IPS-20b (cell line): ENCODE measurements around the gene C4BPA.

Experiments used
- H3K27ac ChIP-seq: one replicate; pipeline ENCODE4 v1.5.1; 2013; ENCODE audit warnings: low read length
- H3K27me3 ChIP-seq: 2 replicates; pipeline ENCODE4 v1.6.1; 2013; ENCODE audit warnings: mild to moderate bottlenecking, low read length, inconsistent platforms; ENCODE audit not compliant: insufficient read depth
- H3K36me3 ChIP-seq: 2 replicates; pipeline ENCODE4 v1.6.1; 2013; ENCODE audit warnings: low read depth, mild to moderate bottlenecking, inconsistent platforms, low read length, moderate library complexity; ENCODE audit not compliant: insufficient read depth
- H3K4me1 ChIP-seq: 2 replicates; pipeline ENCODE4 v1.6.1; 2013; ENCODE audit warnings: mild to moderate bottlenecking, control low read depth, inconsistent platforms, low read length, moderate library complexity; ENCODE audit not compliant: insufficient read depth
- H3K4me3 ChIP-seq: 2 replicates; pipeline ENCODE4 v1.5.1; 2013; ENCODE audit warnings: mild to moderate bottlenecking, low read length, inconsistent platforms
- H3K9ac ChIP-seq: 2 replicates; pipeline ENCODE4 v1.6.1; 2013; ENCODE audit warnings: low read depth, mild to moderate bottlenecking, inconsistent platforms, low read length, moderate library complexity
- H3K9me3 ChIP-seq: 2 replicates; pipeline ENCODE4 v1.6.1; 2013; ENCODE audit warnings: mild to moderate bottlenecking, low read depth, low read length, inconsistent platforms; ENCODE audit not compliant: insufficient read depth

Gene C4BPA

GRCh38 chr1:207078578-207079132 is 25.4 kb upstream of the C4BPA start:
- Histone ChIP-seq H3K27ac (no peak overlapping the region), H3K36me3 (peaks cover 13% of the 10 kb centered on the region), H3K27me3 (no peaks in the 10 kb centered on the region), H3K9me3 (no peaks in the 10 kb centered on the region), H3K4me1 (no peaks in the 10 kb centered on the region), H3K9ac (no peak overlapping the region), H3K4me3 (no peak overlapping the region)

- Histone ChIP-seq H3K27ac (no peak overlapping the region), H3K4me3 (no peak overlapping the region), H3K4me1 (no peaks in the 10 kb centered on the region), H3K9me3 (no peaks in the 10 kb centered on the region), H3K9ac (no peak overlapping the region), H3K36me3 (peaks cover 3% of the 10 kb centered on the region; the same call in 1 of the 2 replicates), H3K27me3 (no peaks in the 10 kb centered on the region)
Observed at GRCh38 chr1:207079706-207080241, 24.3 kb upstream of the C4BPA start.

GRCh38 chr1:207081088-207081487 is 22.9 kb upstream of the C4BPA start:
- H3K4me1 ChIP-seq = no peaks in the 10 kb centered on the region
- H3K27ac ChIP-seq = no peak overlapping the region
- no peaks in the 10 kb centered on the region for H3K36me3 ChIP-seq
- no peaks in the 10 kb centered on the region for H3K9me3 ChIP-seq
- H3K9ac ChIP-seq = no peak overlapping the region
- no peak overlapping the region for H3K4me3 ChIP-seq
- H3K27me3 ChIP-seq = no peaks in the 10 kb centered on the region

GRCh38 chr1:207081806-207082205 is 22.2 kb upstream of the C4BPA start:
- H3K4me3 ChIP-seq = no peak overlapping the region
- no peak overlapping the region for H3K27ac ChIP-seq
- H3K9me3 ChIP-seq = no peaks in the 10 kb centered on the region
- no peak overlapping the region for H3K9ac ChIP-seq
- no peaks in the 10 kb centered on the region for H3K27me3 ChIP-seq
- H3K4me1 ChIP-seq = no peaks in the 10 kb centered on the region
- no peaks in the 10 kb centered on the region for H3K36me3 ChIP-seq

- Histone ChIP-seq H3K9me3 (no peaks in the 10 kb centered on the region), H3K27me3 (no peaks in the 10 kb centered on the region), H3K4me1 (no peaks in the 10 kb centered on the region), H3K9ac (no peak overlapping the region), H3K4me3 (no peak overlapping the region), H3K36me3 (no peaks in the 10 kb centered on the region), H3K27ac (no peak overlapping the region)
Observed at GRCh38 chr1:207084232-207084631, 19.8 kb upstream of the C4BPA start.

- H3K9me3 ChIP-seq = no peaks in the 10 kb centered on the region
- no peaks in the 10 kb centered on the region for H3K27me3 ChIP-seq
- H3K27ac ChIP-seq = no peak overlapping the region
- H3K4me1 ChIP-seq = no peaks in the 10 kb centered on the region
- H3K9ac ChIP-seq = no peak overlapping the region
- no peak overlapping the region for H3K4me3 ChIP-seq
- no peaks in the 10 kb centered on the region for H3K36me3 ChIP-seq
Observed at GRCh38 chr1:207084701-207085180, 19.3 kb upstream of the C4BPA start.

- no peak overlapping the region for H3K27ac ChIP-seq
- no peaks in the 10 kb centered on the region for H3K27me3 ChIP-seq
- H3K36me3 ChIP-seq = no peaks in the 10 kb centered on the region
- H3K4me3 ChIP-seq = no peak overlapping the region
- H3K9ac ChIP-seq = no peak overlapping the region
- no peaks in the 10 kb centered on the region for H3K9me3 ChIP-seq
- no peaks in the 10 kb centered on the region for H3K4me1 ChIP-seq
Observed at GRCh38 chr1:207085887-207086286, 18.1 kb upstream of the C4BPA start.

GRCh38 chr1:207088161-207088560 is 15.9 kb upstream of the C4BPA start:
- H3K27ac ChIP-seq = no peak overlapping the region
- no peak overlapping the region for H3K4me3 ChIP-seq
- no peaks in the 10 kb centered on the region for H3K9me3 ChIP-seq
- no peaks in the 10 kb centered on the region for H3K4me1 ChIP-seq
- no peak overlapping the region for H3K9ac ChIP-seq
- no peaks in the 10 kb centered on the region for H3K36me3 ChIP-seq
- H3K27me3 ChIP-seq = no peaks in the 10 kb centered on the region

- no peak within 1 kb of the TSS for H3K9ac ChIP-seq
Observed at GRCh38 chr1:207088701-207089626, 15.1 kb upstream of the C4BPA start, which contains the start of gene C4BPB. TSS of gene C4BPB (plus strand) at chr1:207088860. CDS start at chr1:207089532, 672 bp downstream.

GRCh38 chr1:207089627-207090355 is 14.2 kb upstream of the C4BPA start:
- H3K4me1 ChIP-seq = no peaks in the 10 kb centered on the region
- no peaks in the 10 kb centered on the region for H3K27me3 ChIP-seq
- no peaks in the 10 kb centered on the region for H3K36me3 ChIP-seq
- no peak overlapping the region for H3K27ac ChIP-seq
- H3K9ac ChIP-seq = no peak overlapping the region
- H3K4me3 ChIP-seq = no peak overlapping the region
- no peaks in the 10 kb centered on the region for H3K9me3 ChIP-seq

More at GRCh38 chr1:207088701-207089626, 15.1 kb upstream of the C4BPA start, which contains the start of gene C4BPB:
- H3K27ac ChIP-seq = no peak within 1 kb of the TSS
- H3K9me3 ChIP-seq = no peaks in the 10 kb centered on the region
- no peaks in the 10 kb centered on the region for H3K36me3 ChIP-seq
- H3K4me3 ChIP-seq = no peak within 1 kb of the TSS
- H3K27me3 ChIP-seq = no peaks in the 10 kb centered on the region
- no peaks in the 10 kb centered on the region for H3K4me1 ChIP-seq

GRCh38 chr1:207091200-207091908 is 12.7 kb upstream of the C4BPA start:
- Histone ChIP-seq H3K9me3 (no peaks in the 10 kb centered on the region), H3K4me3 (no peak overlapping the region), H3K27ac (no peak overlapping the region), H3K4me1 (no peaks in the 10 kb centered on the region), H3K36me3 (no peaks in the 10 kb centered on the region), H3K27me3 (no peaks in the 10 kb centered on the region), H3K9ac (no peak overlapping the region)
